Measurements from ENCODE around the gene GAB2. TPM values are rescaled to one million over a fixed set of nuclear protein-coding genes. Genes with fewer than 3 reads are reported as not detected.
A peak's percentile ranks its signal among the peaks of the same experiment; 100 is the strongest.
"Not testable (repeated sequence)": the region's sequence is repeated elsewhere in the genome, so short reads cannot be mapped to it uniquely, and the experiment has no call there.

The GAB2 gene
- total and polyA plus RNA-seq, 12 donors = 2.4 to 22.4 (median 16.2) TPM

DNA sequence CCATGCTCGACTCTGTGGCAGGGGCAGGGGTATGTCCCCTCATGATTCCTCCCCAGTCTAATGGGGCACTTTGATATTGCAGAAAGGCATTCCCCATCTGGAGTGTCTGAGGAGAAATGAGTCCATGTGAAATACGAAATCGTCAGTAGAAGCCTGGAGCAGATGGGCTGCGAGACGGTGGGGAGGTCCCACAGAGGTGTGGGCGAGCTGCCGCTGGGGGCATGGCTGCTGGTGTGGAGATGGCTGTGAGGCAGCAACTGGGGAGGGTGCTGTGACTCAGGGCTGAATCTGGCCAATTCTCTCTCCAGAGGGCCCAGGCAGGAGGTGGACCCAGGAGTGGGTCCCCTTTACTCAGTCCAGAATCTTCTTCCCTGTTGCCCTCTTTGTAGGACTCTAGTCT is 240.4 kb downstream of the GAB2 start:
- no peak overlapping the region for H3K4me3 ChIP-seq
- H3K27me3 ChIP-seq = no peaks in the 10 kb centered on the region
- H3K9me3 ChIP-seq (replicated peaks in 1 of 3) = no peaks in the 10 kb centered on the region
- no peak for DNase-seq
- intact Hi-C loops (cut with DNase I) = no loop called here
- peaks cover 0 to 20% of the 10 kb centered on the region in 2 donors for H3K4me1 ChIP-seq (replicated peaks in 1 of 2)
- TF ChIP-seq CTCF (IDR thresholded peaks at IDR 0.05) = no peak
- peak overlapping the region in 3 of 5 donors; percentile 5 to 20 (median 9) for H3K27ac ChIP-seq
- WGBS, 4 donors = 92 to 95% (median 94%) methylated on average over 7 of the region's 7 CpGs
- peaks cover 0 to 15% of the 10 kb centered on the region in 2 donors for H3K36me3 ChIP-seq (replicated peaks in 1 of 2)

- Histone ChIP-seq H3K4me1 (replicated peaks in 1 of 2) (peaks cover 0 to 25% of the 10 kb centered on the region in 2 donors), H3K9me3 (replicated peaks in 1 of 3) (no peaks in the 10 kb centered on the region), H3K27ac (peak overlapping the region in 1 of 5 donors; percentile 20), H3K27me3 (no peaks in the 10 kb centered on the region), H3K36me3 (replicated peaks in 1 of 2) (peaks cover 0 to 15% of the 10 kb centered on the region in 2 donors), H3K4me3 (no peak overlapping the region)
- TF ChIP-seq POLR2A (IDR thresholded peaks at IDR 0.05) (no peak), CTCF (IDR thresholded peaks at IDR 0.05) (no peak)
- DNase-seq = no peak
- intact Hi-C loops (cut with DNase I) = no loop called here
- WGBS, 4 donors = 85 to 87% (median 85%) methylated on average over 10 of the region's 10 CpGs
These were observed 240.9 kb downstream of the GAB2 start for GRCh38 chr11:78176605-78177141.

- H3K27me3 ChIP-seq; H3K9me3 ChIP-seq (replicated peaks in 1 of 3); H3K27ac ChIP-seq; intact Hi-C loops (cut with DNase I); DNase-seq; H3K4me3 ChIP-seq: not testable (repeated sequence)
- Histone ChIP-seq H3K36me3 (replicated peaks in 1 of 2) (peaks cover 0 to 15% of the 10 kb centered on the region in 2 donors), H3K4me1 (replicated peaks in 1 of 2) (peaks cover 0 to 33% of the 10 kb centered on the region in 2 donors)
- 94 to 100% (median 97%) methylated on average over 3 of the region's 3 CpGs for WGBS, 4 donors
These were observed 241.8 kb downstream of the GAB2 start for GRCh38 chr11:78175862-78176261.

DNA sequence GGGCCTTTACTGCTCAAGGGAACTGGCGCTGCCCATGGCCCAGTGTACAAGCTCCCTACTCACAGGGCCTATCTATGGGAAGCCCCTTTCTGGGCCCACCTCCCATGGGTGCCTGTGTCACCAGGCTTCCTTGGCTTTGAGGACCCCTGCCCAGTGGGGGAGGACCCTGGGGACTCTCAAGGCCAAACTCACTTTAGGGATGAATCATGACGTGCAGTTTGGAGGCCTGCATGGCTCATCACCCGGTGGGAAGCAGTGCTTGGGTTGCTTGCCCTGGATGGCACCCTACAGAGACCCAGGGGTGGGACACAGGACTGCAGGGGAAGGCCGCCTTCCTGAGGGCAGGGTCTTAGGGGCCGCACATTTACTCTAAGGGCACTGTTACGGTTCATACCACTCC is 245.7 kb downstream of the GAB2 start:
- Histone ChIP-seq H3K9me3 (replicated peaks in 1 of 3) (no peaks in the 10 kb centered on the region), H3K36me3 (replicated peaks in 1 of 2) (peaks cover 0 to 15% of the 10 kb centered on the region in 2 donors), H3K4me1 (replicated peaks in 1 of 2) (peaks cover 15 to 46% of the 10 kb centered on the region in 2 donors), H3K27ac (peak overlapping the region in 4 of 5 donors; percentile 1 to 99 (median 74)), H3K27me3 (no peaks in the 10 kb centered on the region), H3K4me3 (no peak overlapping the region)
- intact Hi-C loops (cut with DNase I) = no loop called here
- TF ChIP-seq POLR2A (IDR thresholded peaks at IDR 0.05) (no peak), CTCF (IDR thresholded peaks at IDR 0.05) (no peak)
- peak in 1 of 7 donors; percentile 36 for DNase-seq
- 72 to 93% (median 78%) methylated on average over 2 to 6 of the region's 6 CpGs for WGBS, 4 donors

All from adrenal gland (tissue), 12 donors.